Measurements from ENCODE around the gene PIP4K2A. TPM values are rescaled to one million over a fixed set of nuclear protein-coding genes. Genes with fewer than 3 reads are reported as not detected.

PIP4K2A gene
- total and polyA plus RNA-seq, 2 experiments from 2014 or later, result 39.9 to 40.1 TPM

GRCh38 chr10:22491931-22492615 lies 222.3 kb downstream of the PIP4K2A start:
- Histone ChIP-seq H3K27me3 (ENCODE audit: insufficient read depth) (no peaks in the 10 kb centered on the region), H3K4me1 (ENCODE audit: insufficient read depth) (no peaks in the 10 kb centered on the region), H3K9me2 (ENCODE audit: insufficient read depth) (0 out of 2 replicates have a peak, but pooled peaks cover 4% of the 10 kb centered on the region), H2AFZ (no peak overlapping the region), H3F3A (replicated peaks; ENCODE audit: low read depth) (no peaks in the 10 kb centered on the region), H3K36me3 (ENCODE audit: insufficient read depth) (no peaks in the 10 kb centered on the region), H4K20me1 (replicated peaks; ENCODE audit: insufficient read depth) (0 out of 2 replicates have a peak, but pooled peaks cover 2% of the 10 kb centered on the region), H3K79me2 (replicated peaks; ENCODE audit: insufficient read depth) (no peaks in the 10 kb centered on the region), H3K4me2 (no peak overlapping the region), H3K27ac (ENCODE audit: low read depth) (no peak overlapping the region), H3K4me3 (no peak overlapping the region)
- H3K36me3 Mint-ChIP-seq (ENCODE audit: low read depth), result no peaks in the 10 kb centered on the region
- H3K4me1 Mint-ChIP-seq, result no peaks in the 10 kb centered on the region
- no peak for ATAC-seq
- H3K9me3 Mint-ChIP-seq, result no peaks in the 10 kb centered on the region
- H3K4me3 Mint-ChIP-seq, result no peak overlapping the region
- TF ChIP-seq CTCF (conservative IDR thresholded peaks at IDR 0.05; ENCODE audit: low read depth in 2 of 2) (no peak), ZNF331 (CRISPR knock-in tag; IDR thresholded peaks at IDR 0.05; ENCODE audit: low read depth) (no peak)
- DNase-seq (ENCODE audit: low spot score), result no peak
- H3K27ac Mint-ChIP-seq, result no peak overlapping the region
- H3K27me3 Mint-ChIP-seq (ENCODE audit: insufficient read depth, low read depth, poor library complexity), result peaks cover 2% of the 10 kb centered on the region

- H3K27me3 Mint-ChIP-seq (ENCODE audit: insufficient read depth, low read depth, poor library complexity), result peaks cover under 1% of the 10 kb centered on the region
Observed at GRCh38 chr10:22491480-22491879, 222.9 kb downstream of the PIP4K2A start.

More at GRCh38 chr10:22491480-22491879, 222.9 kb downstream of the PIP4K2A start:
- Mint-ChIP-seq H3K36me3 (ENCODE audit: low read depth) (no peaks in the 10 kb centered on the region), H3K27ac (no peak overlapping the region), H3K4me3 (no peak overlapping the region), H3K4me1 (no peaks in the 10 kb centered on the region), H3K9me3 (no peaks in the 10 kb centered on the region)
- 0 out of 2 replicates have a peak, but pooled peaks cover 4% of the 10 kb centered on the region for H3K9me2 ChIP-seq (ENCODE audit: insufficient read depth)
- H3F3A ChIP-seq (replicated peaks; ENCODE audit: low read depth), result no peaks in the 10 kb centered on the region
- H3K27me3 ChIP-seq (ENCODE audit: insufficient read depth), result no peaks in the 10 kb centered on the region
- no peaks in the 10 kb centered on the region for H3K79me2 ChIP-seq (replicated peaks; ENCODE audit: insufficient read depth)
- H3K4me2 ChIP-seq, result no peak overlapping the region
- TF ChIP-seq POLR2AphosphoS5 (IDR thresholded peaks at IDR 0.05; ENCODE audit: low read depth) (no peak), CTCF (conservative IDR thresholded peaks at IDR 0.05; ENCODE audit: low read depth in 2 of 2) (no peak), ZNF462 (CRISPR knock-in tag; IDR thresholded peaks at IDR 0.05) (no peak), ZNF114 (CRISPR knock-in tag; IDR thresholded peaks at IDR 0.05) (no peak), STAT1 (IDR thresholded peaks at IDR 0.05; ENCODE audit: unreplicated experiment) (no peak)
- no peak overlapping the region for H3K27ac ChIP-seq (ENCODE audit: low read depth)
- no peaks in the 10 kb centered on the region for H3K4me1 ChIP-seq (ENCODE audit: insufficient read depth)
- no peaks in the 10 kb centered on the region for H3K36me3 ChIP-seq (ENCODE audit: insufficient read depth)
- DNase-seq (ENCODE audit: low spot score), result no peak
- H4K20me1 ChIP-seq (replicated peaks; ENCODE audit: insufficient read depth), result 0 out of 2 replicates have a peak, but pooled peaks cover 2% of the 10 kb centered on the region
- H2AFZ ChIP-seq, result no peak overlapping the region
- H3K4me3 ChIP-seq, result no peak overlapping the region
- ATAC-seq, result no peak
